ENCODE data around the gene DLG2. TPM values are rescaled to one million over a fixed set of nuclear protein-coding genes. Genes with fewer than 3 reads are reported as not detected.

Gene DLG2
- total and polyA plus RNA-seq, 2 donors (not counting 3 experiments of a cell fraction or from before 2014, with no cell fraction given), result 0.15 to 1.1 TPM

GRCh38 chr11:84686716-84687115 is 940.4 kb downstream of the DLG2 start:
- BruUV-seq (replicated peaks), result no TSS peak
- Histone ChIP-seq H3K27ac (ENCODE audit: insufficient read depth, low read depth, low read length) (no peak overlapping the region), H3K4me3 (replicated peaks in 1 of 3; ENCODE audit: insufficient read depth in 1 of 3, low read depth in 1 of 3, low read length in 3 of 3) (no peak overlapping the region), H3K4me1 (ENCODE audit: control insufficient read depth, extremely low read depth, insufficient read depth, low read length) (no peaks in the 10 kb centered on the region), H3K9ac (replicated peaks; ENCODE audit: extremely low read depth, insufficient read depth, low read length) (no peak overlapping the region), H2AFZ (ENCODE audit: low read depth, low read length) (no peak overlapping the region), H3K9me1 (replicated peaks; ENCODE audit: control insufficient read depth, extremely low read depth, insufficient read depth, low read length) (no peaks in the 10 kb centered on the region), H3K36me3 (ENCODE audit: control insufficient read depth in 2 of 2, extremely low read depth in 1 of 2, insufficient read depth in 2 of 2, low read length in 2 of 2) (no peaks in the 10 kb centered on the region), H3K4me2 (ENCODE audit: insufficient read depth, low read length) (no peak overlapping the region), H3K27me3 (ENCODE audit: control insufficient read depth in 2 of 2, insufficient read depth in 2 of 2, low read length in 2 of 2) (no peaks in the 10 kb centered on the region), H3K79me2 (ENCODE audit: control insufficient read depth, insufficient read depth, low read length) (no peaks in the 10 kb centered on the region), H4K20me1 (replicated peaks; ENCODE audit: control insufficient read depth, extremely low read depth, insufficient read depth, low read length) (no peaks in the 10 kb centered on the region), H3K9me3 (replicated peaks; ENCODE audit: control insufficient read depth, insufficient read depth, low read length) (no peaks in the 10 kb centered on the region)
- FAIRE-seq (no peak), DNase-seq (ENCODE audit: low read depth, low spot score) (no peak)
- ChIA-PET POLR2A (no interaction called here), CTCF (no interaction called here)
- dilution Hi-C loops (cut with MboI; ENCODE audit: extremely low pct_ligation_motif_present, low sequenced_read_pairs) (no loop called here), intact Hi-C loops (cut with micrococcal nuclease) (no loop called here)
- TF ChIP-seq, protein P1, sequence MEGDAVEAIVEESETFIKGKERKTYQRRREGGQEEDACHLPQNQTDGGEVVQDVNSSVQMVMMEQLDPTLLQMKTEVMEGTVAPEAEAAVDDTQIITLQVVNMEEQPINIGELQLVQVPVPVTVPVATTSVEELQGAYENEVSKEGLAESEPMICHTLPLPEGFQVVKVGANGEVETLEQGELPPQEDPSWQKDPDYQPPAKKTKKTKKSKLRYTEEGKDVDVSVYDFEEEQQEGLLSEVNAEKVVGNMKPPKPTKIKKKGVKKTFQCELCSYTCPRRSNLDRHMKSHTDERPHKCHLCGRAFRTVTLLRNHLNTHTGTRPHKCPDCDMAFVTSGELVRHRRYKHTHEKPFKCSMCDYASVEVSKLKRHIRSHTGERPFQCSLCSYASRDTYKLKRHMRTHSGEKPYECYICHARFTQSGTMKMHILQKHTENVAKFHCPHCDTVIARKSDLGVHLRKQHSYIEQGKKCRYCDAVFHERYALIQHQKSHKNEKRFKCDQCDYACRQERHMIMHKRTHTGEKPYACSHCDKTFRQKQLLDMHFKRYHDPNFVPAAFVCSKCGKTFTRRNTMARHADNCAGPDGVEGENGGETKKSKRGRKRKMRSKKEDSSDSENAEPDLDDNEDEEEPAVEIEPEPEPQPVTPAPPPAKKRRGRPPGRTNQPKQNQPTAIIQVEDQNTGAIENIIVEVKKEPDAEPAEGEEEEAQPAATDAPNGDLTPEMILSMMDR (IDR thresholded peaks at IDR 0.05; ENCODE audit: extremely low read depth in 1 of 2, insufficient read depth in 1 of 2, low read depth in 1 of 2, low read length in 2 of 2), result no peak
- TF ChIP-seq POLR2A (IDR thresholded peaks at IDR 0.05; ENCODE audit: low read depth, low read length) (no peak), POLR2AphosphoS5 (IDR thresholded peaks at IDR 0.05; ENCODE audit: insufficient read depth, low read depth, low read length) (no peak), GATA2 (IDR thresholded peaks at IDR 0.05; ENCODE audit: insufficient read depth, insufficient read length, low read depth, low read length) (no peak), JUN (IDR thresholded peaks at IDR 0.05; ENCODE audit: borderline replicate concordance, insufficient read depth, insufficient read length, low read depth) (no peak), MYC (IDR thresholded peaks at IDR 0.05; ENCODE audit: low read depth, low read length) (no peak), EZH2 (IDR thresholded peaks at IDR 0.05; ENCODE audit: borderline replicate concordance, low read depth, low read length, severe bottlenecking) (no peak), FOS (IDR thresholded peaks at IDR 0.05; ENCODE audit: borderline replicate concordance, insufficient read depth, low read length) (no peak)
- TF ChIP-seq, protein P2, sequence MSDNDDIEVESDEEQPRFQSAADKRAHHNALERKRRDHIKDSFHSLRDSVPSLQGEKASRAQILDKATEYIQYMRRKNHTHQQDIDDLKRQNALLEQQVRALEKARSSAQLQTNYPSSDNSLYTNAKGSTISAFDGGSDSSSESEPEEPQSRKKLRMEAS (IDR thresholded peaks at IDR 0.05; ENCODE audit: insufficient read depth, insufficient read length), result no peak
